GM18498 (cell line): ENCODE measurements around the gene LIF.

Experiments
- ATAC-seq: cut with Tn5 transposase; IDR thresholded peaks from one replicate; pipeline ENCODE4 v1.9.1; 2021; ENCODE audit warnings: mild to moderate bottlenecking, moderate library complexity; ENCODE audit not compliant: unreplicated experiment

LIF gene

GRCh38 chr22:30265131-30265720 lies 18.7 kb upstream of the LIF start:
- no peak for ATAC-seq

DNA sequence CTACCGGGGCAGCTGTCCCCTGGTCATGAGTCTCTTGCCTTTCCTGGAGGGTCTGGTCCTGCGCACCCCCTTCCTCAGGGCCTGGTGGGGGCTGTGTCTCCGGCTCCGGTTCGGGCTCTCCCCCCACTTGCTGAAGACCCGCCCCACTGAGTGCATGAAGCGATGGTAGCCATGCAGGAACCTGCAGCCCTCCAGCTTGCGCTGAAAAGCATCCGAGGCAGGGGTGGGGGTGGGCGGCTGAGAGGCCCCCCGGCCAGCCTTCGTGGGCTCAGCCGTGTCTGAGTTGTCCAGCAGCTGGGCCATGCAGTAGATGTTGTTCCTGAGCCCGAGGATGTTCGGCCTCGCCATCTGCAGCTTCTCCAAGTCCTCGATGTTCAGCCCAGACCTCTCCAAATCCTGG lies 17.3 kb upstream of the LIF start:
- no peak for ATAC-seq

- ATAC-seq, result no peak
Measured at GRCh38 chr22:30262917-30263741, 16.6 kb upstream of the LIF start.

DNA sequence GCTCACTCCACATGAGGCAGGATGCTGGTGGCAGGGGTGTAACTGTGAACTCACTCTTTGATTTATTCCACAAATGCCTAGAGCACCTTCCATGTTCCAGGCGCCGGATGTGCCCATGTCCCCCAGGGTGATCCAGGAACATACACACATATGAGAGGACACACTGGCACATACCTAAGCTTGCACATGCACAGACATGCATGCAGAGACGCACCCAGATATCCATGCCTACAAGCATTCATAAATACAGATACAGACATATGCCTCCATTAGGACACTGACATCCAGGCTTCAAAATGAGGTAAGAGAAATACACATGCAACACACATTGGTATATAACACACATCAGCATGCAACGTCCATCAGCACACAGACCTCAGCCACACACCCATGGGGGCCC lies 15.6 kb upstream of the LIF start:
- no peak for ATAC-seq

GRCh38 chr22:30261134-30261533 lies 14.6 kb upstream of the LIF start:
- no peak for ATAC-seq

DNA sequence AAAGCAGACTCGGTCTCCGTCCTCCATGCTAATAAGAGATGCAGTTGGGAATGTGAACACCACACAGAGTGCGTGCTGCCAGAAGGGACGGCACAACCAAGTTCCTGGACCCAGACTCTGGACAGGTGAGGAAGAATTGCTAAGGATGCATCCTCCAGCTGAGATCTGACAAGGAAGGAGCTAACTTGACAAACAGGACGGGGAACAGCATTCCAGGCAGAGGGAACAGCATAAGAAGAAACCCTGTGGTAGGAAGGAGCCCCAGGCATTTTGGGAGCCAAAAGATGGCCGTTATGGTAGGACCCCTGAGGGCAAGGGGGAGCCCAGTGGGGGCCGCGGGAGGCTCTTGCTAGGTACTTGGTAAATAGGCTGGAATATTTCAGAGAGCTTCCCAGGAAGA lies 14.1 kb upstream of the LIF start:
- no peak for ATAC-seq

GRCh38 chr22:30260276-30260675 lies 13.7 kb upstream of the LIF start:
- no peak for ATAC-seq

DNA sequence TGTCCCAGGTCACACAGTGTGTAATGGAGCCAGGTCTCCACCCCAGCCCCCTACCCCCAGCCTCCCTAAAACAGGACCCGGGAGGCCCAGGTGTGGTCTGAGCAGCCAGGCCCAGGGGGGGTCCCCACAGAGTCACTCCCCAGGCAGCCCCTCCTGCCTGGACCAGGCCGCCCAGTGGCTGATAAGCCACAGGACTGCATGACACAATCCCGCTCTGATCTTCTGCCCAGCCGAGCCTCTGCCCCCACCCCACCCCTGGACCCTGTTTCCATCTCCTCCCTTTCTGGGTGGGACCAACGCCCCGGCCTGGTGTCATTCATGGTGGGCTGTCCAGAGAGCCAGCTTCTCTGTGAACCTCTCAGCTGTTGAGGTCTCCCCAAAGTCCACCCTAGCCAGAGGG lies 7.8 kb upstream of the LIF start:
- ATAC-seq, result no peak

- no peak for ATAC-seq
Measured at GRCh38 chr22:30253205-30253852, 6.8 kb upstream of the LIF start.

DNA sequence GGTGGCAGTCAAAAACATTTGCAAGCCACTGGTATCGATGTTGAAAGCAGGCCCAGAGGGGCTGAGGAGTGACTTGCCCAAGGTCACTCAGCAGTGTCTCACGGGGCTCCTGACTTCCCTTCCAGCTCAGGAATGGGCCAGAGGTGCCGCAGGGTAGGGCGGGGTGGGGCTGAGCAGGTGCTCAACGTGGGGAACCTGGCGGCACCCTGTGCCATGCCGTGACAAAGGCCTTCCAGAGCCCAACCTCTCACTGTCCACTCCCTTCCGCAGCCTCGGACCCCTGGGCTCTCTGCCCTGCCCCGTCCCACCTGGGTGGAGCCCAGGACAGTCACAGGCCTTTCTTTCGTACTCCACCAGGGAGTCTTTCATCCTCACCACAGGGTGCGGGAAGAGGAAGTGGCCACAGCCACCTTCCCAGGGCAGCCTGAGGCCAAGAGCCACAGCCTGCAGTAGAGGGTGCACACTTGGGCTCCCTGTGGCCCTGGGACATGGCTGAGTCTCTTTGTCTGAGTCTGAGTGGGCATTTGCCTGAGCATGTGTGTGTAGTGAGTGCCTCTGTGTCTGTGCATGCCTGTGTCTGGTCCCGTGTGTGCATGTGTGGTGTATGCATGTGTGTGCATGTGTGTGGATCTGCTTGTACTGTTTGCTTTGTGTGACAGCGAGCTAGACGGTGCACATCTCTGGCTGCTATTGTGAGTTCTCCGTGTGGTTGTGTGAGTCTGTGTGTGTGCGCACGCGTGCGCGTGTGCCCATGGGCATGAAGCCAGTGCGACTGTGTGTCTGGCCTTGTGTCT lies 6.0 kb upstream of the LIF start:
- ATAC-seq, result no peak

DNA sequence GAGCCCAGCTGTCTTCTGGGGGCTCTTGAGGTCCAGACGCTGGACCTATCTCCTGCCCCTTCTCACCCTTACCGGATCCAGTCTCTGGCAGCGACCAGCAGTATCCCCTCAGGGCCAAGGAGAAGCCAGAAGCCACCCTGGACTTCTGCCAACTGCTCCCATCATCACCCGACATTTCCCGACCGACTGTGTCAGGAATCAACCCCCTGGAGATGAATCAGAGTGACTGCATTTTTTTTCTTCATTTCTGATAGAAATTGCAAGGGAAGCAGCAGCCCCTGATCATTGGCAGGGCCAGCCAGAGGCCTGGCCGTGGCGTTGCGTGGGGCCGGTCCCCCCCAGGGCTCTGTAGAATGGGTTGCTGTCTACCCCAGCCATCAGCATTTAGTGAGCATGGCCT lies 5.2 kb upstream of the LIF start:
- ATAC-seq, result no peak

GRCh38 chr22:30250661-30251267 lies 4.2 kb upstream of the LIF start:
- no peak for ATAC-seq

GRCh38 chr22:30250039-30250565 lies 3.5 kb upstream of the LIF start:
- no peak for ATAC-seq

GRCh38 chr22:30249049-30250038 lies 2.8 kb upstream of the LIF start:
- no peak for ATAC-seq

- no peak for ATAC-seq
Measured at GRCh38 chr22:30248484-30248883, 1.9 kb upstream of the LIF start.

DNA sequence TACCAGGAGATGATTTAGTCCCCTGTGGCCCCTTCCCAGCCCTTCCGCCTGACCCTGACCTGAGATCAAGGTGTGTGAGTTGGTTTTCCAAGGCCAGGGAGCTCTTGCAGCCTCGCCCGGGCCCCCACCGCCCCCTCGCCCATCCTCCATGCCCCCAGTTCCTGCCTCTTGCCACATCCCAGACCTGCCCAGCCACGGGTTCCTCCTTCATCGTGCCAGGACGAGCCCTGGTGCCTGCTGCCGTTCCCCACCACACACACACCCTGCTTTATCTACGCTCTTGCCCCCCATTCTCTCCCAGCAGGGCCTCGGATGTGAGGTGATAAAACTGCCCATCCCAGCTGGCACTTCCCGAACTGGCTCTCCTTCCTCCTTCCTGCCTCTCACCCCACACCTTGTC lies 1.4 kb upstream of the LIF start:
- ATAC-seq, result no peak

GRCh38 chr22:30247561-30247960 lies 1.0 kb upstream of the LIF start:
- no peak for ATAC-seq

- ATAC-seq, result no peak
Measured at GRCh38 chr22:30246814-30247376, 336 bp upstream of the LIF start.
